ENCODE data around the gene NPAS3.

- TF ChIP-seq, protein P1, sequence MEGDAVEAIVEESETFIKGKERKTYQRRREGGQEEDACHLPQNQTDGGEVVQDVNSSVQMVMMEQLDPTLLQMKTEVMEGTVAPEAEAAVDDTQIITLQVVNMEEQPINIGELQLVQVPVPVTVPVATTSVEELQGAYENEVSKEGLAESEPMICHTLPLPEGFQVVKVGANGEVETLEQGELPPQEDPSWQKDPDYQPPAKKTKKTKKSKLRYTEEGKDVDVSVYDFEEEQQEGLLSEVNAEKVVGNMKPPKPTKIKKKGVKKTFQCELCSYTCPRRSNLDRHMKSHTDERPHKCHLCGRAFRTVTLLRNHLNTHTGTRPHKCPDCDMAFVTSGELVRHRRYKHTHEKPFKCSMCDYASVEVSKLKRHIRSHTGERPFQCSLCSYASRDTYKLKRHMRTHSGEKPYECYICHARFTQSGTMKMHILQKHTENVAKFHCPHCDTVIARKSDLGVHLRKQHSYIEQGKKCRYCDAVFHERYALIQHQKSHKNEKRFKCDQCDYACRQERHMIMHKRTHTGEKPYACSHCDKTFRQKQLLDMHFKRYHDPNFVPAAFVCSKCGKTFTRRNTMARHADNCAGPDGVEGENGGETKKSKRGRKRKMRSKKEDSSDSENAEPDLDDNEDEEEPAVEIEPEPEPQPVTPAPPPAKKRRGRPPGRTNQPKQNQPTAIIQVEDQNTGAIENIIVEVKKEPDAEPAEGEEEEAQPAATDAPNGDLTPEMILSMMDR (conservative IDR thresholded peaks at IDR 0.05; ENCODE audit: low read length): no peak
- TF ChIP-seq EZH2phosphoT487 (IDR thresholded peaks at IDR 0.05; ENCODE audit: borderline replicate concordance, low read depth, low read length): no peak
Measured at GRCh38 chr14:33175951-33176350, 237.3 kb downstream of the NPAS3 start.
